ENCODE data around the gene TELO2. TPM values are rescaled to one million over a fixed set of nuclear protein-coding genes. Genes with fewer than 3 reads are reported as not detected.

The TELO2 gene
- total RNA-seq, 4 donors from 2014 or later, result 4.9 to 59.1 (median 39.0) TPM

GRCh38 chr16:1523581-1524245 is 30.6 kb downstream of the TELO2 start:
- Histone ChIP-seq H3K9me3 (no peaks in the 10 kb centered on the region), H3K4me1 (no peaks in the 10 kb centered on the region), H3K27me3 (no peaks in the 10 kb centered on the region), H3K4me3 (no peak overlapping the region), H3K27ac (no peak overlapping the region), H3K36me3 (no peaks in the 10 kb centered on the region)
- DNase-seq, result no peak
- intact Hi-C loops (cut with DNase I; ENCODE audit: low total_unique reads), result no loop called here
- TF ChIP-seq POLR2A (IDR thresholded peaks at IDR 0.05) (no peak), CTCF (IDR thresholded peaks at IDR 0.05) (no peak)

GRCh38 chr16:1524366-1524765 is 31.2 kb downstream of the TELO2 start:
- DNase-seq, result no peak
- Histone ChIP-seq H3K4me3 (no peak overlapping the region), H3K4me1 (no peaks in the 10 kb centered on the region), H3K9me3 (no peaks in the 10 kb centered on the region), H3K27ac (no peak overlapping the region), H3K27me3 (no peaks in the 10 kb centered on the region), H3K36me3 (no peaks in the 10 kb centered on the region)
- intact Hi-C loops (cut with DNase I; ENCODE audit: low total_unique reads), result no loop called here
- no peak for TF ChIP-seq CTCF (IDR thresholded peaks at IDR 0.05)
- TF ChIP-seq POLR2A (IDR thresholded peaks at IDR 0.05), result no peak

- TF ChIP-seq CTCF (IDR thresholded peaks at IDR 0.05) (no peak), POLR2A (IDR thresholded peaks at IDR 0.05) (no peak)
- no peak overlapping the region for H3K27ac ChIP-seq
- no peaks in the 10 kb centered on the region for H3K27me3 ChIP-seq
- H3K36me3 ChIP-seq, result no peaks in the 10 kb centered on the region
- intact Hi-C loops (cut with DNase I; ENCODE audit: low total_unique reads), result no loop called here
- H3K4me1 ChIP-seq, result no peaks in the 10 kb centered on the region
- DNase-seq, result no peak
- no peak overlapping the region for H3K4me3 ChIP-seq
- H3K9me3 ChIP-seq, result no peaks in the 10 kb centered on the region
Observed at GRCh38 chr16:1525871-1526607, 32.9 kb downstream of the TELO2 start.

- Histone ChIP-seq H3K9me3 (no peaks in the 10 kb centered on the region), H3K27ac (no peak overlapping the region), H3K4me3 (no peak overlapping the region), H3K36me3 (no peaks in the 10 kb centered on the region), H3K27me3 (no peaks in the 10 kb centered on the region), H3K4me1 (peaks cover 0 to 8% of the 10 kb centered on the region in 2 donors)
- TF ChIP-seq CTCF (IDR thresholded peaks at IDR 0.05), result no peak
- no peak for TF ChIP-seq POLR2A (IDR thresholded peaks at IDR 0.05)
- intact Hi-C loops (cut with DNase I; ENCODE audit: low total_unique reads), result no loop called here
- DNase-seq, result no peak
Observed at GRCh38 chr16:1526608-1527555, 33.7 kb downstream of the TELO2 start.

Measured in uterus (tissue), 4 donors.